ENCODE results near the gene CES3.
"Not testable (repeated sequence)": the region's sequence is repeated elsewhere in the genome, so short reads cannot be mapped to it uniquely, and the experiment has no call there.

The CES3 gene

GRCh38 chr16:66945939-66946338 is 15.1 kb upstream of the CES3 start:
- no peak for DNase-seq (ENCODE audit: low read depth)

- no peak for DNase-seq (ENCODE audit: low read depth)
Measured at GRCh38 chr16:66946541-66946940, 14.5 kb upstream of the CES3 start.

- DNase-seq (ENCODE audit: low read depth) = no peak
Measured at GRCh38 chr16:66946974-66947301, 14.1 kb upstream of the CES3 start.

- no peak for DNase-seq (ENCODE audit: low read depth)
Measured at GRCh38 chr16:66947302-66948065, 13.6 kb upstream of the CES3 start.

DNA sequence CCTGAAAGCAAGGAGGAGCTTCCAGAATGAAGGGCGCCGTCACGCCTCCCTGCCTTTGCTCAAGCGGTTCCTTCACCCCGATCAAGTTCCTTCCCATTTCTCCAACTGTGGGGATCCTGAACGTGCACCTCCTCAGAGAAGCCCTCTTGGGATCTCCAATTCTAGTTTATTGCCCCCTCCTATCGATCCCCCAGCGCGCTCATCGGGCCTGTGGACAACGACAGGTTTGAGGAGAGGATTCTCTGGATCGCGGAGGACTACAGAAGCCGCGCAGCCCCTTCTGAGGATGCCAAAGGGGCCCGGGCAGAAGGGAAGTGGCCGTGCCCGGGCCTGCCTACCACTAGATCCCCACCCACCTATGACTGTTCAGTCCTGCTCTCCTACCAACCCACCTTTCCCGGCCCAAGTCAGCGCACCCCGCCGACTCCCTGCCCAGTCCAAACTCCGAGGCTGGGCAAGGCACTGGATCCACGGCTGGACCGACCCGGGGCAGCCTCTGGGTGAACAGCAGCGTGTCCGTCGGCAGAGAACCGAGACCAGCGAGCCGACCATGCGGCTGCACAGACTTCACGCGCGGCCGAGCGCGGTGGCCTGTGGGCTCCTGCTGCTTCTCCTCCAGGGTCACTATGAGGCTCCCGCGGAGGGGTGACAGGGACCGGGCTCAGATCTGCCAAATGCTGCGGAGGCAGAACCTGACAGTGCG is 12.8 kb upstream of the CES3 start:
- DNase-seq (ENCODE audit: low read depth) = no peak

GRCh38 chr16:66948837-66949225 is 12.2 kb upstream of the CES3 start:
- no peak for DNase-seq (ENCODE audit: low read depth)

DNA sequence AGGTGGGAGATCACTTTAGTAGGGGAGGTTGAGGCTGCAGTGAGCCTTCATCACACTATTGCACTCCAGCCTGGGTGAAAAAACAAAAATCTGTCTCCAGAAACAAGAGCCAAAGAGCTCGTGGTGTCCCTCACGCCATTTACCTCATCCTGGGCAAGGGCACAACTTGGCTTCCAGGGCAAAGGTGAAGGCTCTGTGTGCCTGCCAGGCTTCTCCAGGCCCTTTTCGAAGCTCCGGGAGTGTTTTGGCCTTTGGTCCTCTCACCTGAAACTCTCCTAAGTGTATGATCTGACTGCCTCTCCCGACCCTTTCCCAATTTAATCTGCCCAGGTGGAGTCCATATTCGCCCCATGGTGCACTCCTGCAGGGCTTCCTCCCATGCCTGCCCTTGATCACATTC is 11.6 kb upstream of the CES3 start:
- DNase-seq (ENCODE audit: low read depth) = no peak

DNA sequence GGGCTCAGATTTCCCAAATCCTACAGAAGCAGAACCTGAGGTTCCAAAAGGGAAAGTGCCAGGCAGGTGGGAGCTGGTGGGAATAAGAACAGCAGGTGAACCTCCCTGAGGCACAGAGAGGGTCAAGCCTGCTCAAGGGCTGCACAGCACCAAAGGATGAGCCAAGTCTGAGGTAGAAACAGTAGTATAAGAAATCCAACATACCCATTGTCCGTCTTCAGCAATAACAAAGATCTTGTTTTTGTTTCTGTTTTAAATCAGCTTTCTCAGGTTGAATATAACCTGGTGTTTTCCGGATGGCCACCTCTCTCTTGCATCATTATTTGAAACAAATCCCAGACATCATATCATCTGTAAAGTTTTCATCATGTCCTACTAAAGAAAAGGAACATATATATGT is 10.6 kb upstream of the CES3 start:
- DNase-seq (ENCODE audit: low read depth) = no peak

DNA sequence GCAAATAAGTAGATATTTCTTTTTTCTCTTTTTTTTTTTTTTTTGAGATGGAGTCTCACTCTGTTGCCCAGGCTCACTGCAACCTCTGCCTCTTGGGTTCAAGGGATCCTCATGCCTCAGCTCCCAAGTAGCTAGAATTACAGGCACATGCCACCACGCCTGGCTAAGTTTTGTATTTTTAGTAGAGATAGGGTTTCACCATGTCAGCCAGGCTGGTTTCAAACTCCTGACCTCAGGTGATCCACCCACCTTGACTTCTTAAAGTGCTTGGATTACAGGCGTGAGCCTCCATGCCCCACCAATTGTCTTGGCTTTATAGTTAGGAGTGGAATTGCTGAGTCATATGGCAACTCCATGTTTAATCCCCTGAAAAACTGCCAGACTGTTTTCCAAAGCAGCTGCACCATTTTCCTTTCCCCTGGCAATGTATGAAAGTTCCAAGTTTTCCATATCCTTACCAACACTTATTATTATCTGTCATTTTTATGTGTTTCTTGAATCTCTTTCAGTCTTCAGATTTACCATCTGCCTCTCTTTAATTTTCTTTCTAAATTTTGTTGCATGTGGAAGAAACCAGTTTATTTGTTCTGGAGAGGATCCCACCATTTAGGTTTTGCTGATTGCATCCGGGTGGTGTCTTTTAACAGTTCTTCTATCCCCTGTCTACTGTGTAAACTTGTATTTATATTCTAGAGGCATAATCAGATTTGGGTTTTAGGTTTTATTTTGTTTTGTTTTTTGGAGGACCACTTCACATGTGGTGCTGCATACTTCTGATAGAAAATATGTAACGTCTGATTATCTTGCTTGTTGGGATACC is 9.9 kb upstream of the CES3 start:
- DNase-seq (ENCODE audit: low read depth) = no peak

DNA sequence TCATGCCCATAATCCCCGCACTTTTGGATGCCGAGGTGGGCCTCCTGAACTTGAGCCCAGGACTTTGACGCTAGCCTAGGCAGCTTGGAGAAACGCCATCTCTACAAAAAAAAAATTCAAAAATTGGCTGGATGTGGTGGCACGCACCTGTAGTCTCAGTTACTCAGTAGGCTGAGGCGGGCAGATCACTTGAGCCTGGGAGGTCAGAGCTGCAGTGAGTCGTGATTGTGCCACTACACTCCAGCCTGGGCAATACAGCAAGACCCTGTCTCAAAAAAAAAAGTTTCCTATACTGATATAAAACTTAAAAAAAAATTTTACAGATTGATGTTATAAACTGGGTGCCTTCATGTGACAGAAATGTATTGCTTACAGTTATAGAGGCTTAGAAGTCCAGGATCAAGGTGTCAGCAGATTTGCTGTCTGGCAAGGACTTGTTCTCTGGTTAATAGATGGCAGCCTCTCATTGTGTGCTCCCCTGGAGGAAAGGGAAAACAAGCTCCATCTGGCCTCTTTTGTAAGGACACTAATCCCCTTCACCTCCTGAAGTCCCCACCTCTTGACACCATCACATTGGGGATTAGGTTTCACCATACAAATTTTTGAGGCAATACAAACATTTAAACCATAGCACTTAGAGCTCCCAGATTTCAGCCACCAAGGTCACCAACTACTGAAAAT is 8.5 kb upstream of the CES3 start:
- DNase-seq (ENCODE audit: low read depth) = no peak

DNA sequence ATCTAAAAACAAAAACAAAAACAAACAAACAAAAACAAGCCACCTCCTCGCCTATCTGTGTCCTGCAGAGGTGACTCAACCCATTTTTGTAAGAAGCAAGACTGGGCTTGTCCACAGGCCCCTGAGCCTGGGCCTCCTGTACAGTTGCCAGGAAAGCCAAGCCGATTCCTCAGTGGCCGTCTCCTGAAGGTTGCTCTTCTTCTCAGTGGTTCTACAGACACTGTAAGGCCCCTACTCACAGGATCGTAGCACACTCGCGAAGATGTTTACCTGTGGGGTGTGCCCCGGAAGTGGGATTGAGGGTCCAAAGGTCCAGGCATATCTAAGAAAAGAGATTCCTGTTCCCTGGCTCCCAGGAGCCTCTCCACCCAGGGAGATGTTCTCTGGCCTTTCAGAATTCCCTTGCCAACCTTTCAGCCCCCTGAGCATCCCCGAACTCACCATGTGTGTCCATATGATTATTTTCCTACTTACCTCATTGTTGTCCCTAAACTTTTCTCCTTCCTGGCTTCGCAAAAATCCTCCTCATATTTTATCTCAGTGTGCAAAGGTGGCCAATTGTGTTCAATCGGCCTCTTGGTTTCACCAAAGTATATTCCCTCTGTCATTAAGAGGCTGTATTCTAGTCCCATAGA is 7.5 kb upstream of the CES3 start:
- DNase-seq (ENCODE audit: low read depth) = no peak

- DNase-seq (ENCODE audit: low read depth) = no peak
Measured at GRCh38 chr16:66954097-66954659, 6.9 kb upstream of the CES3 start.

- not testable (repeated sequence) for DNase-seq (ENCODE audit: low read depth)
Measured at GRCh38 chr16:66955363-66956153, 5.5 kb upstream of the CES3 start.

DNA sequence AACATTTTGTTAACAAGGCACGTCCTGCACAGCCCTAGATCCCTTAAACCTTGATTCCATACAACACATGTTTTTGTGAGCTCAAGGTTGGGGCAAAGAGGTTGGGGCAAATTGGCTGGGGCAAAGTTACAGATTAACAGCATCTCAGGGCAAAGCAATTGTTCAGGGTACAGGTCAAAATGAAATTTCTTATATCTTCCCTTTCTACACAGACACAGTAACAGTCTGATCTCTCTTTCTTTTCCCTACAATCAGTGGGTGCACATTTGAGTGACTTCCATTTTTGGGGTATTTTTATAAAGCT is 5.0 kb upstream of the CES3 start:
- not testable (repeated sequence) for DNase-seq (ENCODE audit: low read depth)

DNA sequence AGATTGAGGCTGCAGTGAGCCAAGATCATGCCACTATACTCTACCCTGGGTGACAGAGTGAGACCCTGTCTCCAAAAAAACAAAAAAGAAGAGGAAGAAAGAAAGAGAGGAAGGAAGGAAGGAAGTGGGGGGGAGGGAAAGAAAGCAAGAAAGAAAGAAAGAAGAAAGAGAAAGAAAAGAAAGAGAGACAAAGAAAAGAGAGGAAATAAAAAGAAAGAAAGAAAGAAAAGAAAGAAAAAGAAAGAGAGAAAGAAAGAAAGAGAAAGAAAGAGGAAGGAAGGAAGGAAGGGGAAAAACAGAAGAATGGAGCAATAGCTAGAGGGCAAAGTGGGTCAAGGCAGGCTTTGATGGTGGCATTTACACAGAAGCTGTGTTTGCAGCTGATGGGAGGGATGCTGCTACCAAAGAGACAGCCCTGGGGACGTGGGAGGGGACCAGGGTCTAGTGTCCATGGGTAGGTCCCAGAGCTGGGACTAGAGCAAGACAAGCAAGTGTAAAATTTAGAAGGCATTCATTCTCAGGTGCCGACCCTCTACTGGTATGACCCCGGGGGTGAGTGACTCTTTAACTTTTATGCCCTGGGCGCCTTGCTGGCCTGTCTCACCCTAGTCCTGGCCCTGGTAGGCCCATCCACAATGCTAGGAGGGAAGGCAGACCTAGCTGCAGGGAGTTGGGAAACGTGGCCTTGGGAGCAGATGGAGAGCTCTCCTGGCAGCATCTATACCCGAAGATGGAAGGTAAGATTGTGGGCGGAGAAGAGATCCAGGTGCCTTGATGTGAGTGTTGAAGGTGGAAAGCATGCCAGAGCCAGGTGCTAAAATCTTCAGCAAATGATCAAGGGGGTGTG is 2.0 kb upstream of the CES3 start:
- DNase-seq (ENCODE audit: low read depth) = no peak

DNA sequence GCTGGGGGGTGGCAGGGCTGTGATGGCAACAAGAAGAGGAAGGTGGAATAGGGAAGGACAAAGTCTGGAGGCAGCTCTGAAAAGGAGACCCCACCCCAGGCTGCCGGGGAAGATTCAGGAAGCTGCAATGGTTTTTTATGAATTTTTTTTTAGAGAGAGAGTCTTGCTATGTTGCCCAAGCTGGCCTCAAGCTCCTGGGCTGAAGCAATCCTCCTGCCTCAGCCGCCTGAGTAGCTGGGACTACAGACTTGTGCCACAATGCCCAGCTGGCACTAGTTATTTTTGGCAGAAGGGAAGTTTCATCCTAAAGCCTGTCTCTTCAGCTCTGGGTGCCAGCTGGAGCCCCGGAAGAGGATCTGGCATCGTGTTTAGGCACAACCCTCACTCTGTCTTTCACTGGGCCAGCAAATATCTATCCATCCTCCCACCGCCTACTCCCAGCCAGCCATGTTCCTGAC is 1.3 kb upstream of the CES3 start:
- no peak for DNase-seq (ENCODE audit: low read depth)

DNA sequence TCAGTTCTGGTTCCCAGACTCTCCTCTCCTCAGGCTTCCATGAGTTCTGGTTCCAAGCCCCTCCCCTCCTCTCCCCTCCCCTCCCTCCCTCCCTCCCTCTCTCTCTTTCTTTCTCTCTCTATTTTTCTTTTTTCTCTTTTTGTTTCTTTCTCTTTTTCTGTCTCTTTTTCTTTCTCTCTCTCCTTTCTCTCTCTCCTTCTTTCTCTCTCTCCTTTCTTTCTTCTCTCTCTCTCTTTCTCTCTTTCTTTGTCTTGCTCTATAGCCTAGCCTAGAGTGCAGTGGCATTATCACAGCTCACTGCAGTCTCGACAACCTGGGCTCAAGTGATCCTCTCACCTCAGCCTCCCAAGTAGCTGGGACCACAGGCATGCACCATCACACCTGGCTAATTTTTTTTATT is 796 bp upstream of the CES3 start:
- no peak for DNase-seq (ENCODE audit: low read depth)

DNA sequence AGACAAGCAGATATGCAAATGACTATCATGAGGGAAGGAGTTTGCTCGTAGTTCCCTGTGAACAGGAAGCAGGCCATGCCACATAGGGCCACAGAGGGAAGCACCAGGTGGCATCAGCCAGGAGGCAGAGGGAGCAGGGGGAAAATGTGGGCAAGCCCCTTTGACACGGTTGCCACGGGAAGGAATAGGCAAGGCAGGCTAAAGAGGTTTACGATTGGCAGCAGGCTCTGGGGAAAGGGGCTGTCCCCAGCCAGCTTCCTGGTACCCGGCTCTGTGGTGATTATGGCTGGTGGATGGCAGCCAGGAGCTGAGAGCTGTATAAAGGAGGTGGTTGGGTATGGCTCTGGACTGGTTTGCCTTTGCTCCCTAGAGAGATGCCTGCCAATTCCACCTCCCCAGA is 848 bp downstream of the CES3 start:
- DNase-seq (ENCODE audit: low read depth) = no peak

GRCh38 chr16:66964049-66964448 is 3.0 kb downstream of the CES3 start:
- no peak for DNase-seq (ENCODE audit: low read depth)

- DNase-seq (ENCODE audit: low read depth) = no peak
Measured at GRCh38 chr16:66968847-66969246, 7.8 kb downstream of the CES3 start.

All from non-pigmented ciliary epithelial cell (primary cell).